GM21825 (cell line): ENCODE measurements around the gene TRPC6.

ENCODE experiments used
- ATAC-seq: cut with Tn5 transposase; IDR thresholded peaks from one replicate; pipeline ENCODE4 v1.9.1; 2021; ENCODE audit warnings: mild to moderate bottlenecking, moderate library complexity; ENCODE audit not compliant: unreplicated experiment

TRPC6 gene

GRCh38 chr11:101583251-101584128 is at the start of gene TRPC6:
TRPC6 (minus strand) TSS chr11:101584007; CDS start chr11:101583503, 504 bp downstream.
- no peak for ATAC-seq

GRCh38 chr11:101620026-101620425 is 36.2 kb upstream of the TRPC6 start:
- ATAC-seq, result no peak

- ATAC-seq, result no peak
These were observed 34.9 kb upstream of the TRPC6 start for GRCh38 chr11:101618709-101619108.

GRCh38 chr11:101617735-101618332 is 34.0 kb upstream of the TRPC6 start:
- no peak for ATAC-seq

- no peak for ATAC-seq
These were observed 28.7 kb upstream of the TRPC6 start for GRCh38 chr11:101612481-101612880.

- ATAC-seq, result no peak
These were observed 17.1 kb upstream of the TRPC6 start for GRCh38 chr11:101600924-101601323.

- ATAC-seq, result no peak
These were observed 3.2 kb upstream of the TRPC6 start for GRCh38 chr11:101586965-101587364.

- no peak for ATAC-seq
These were observed 848 bp upstream of the TRPC6 start for GRCh38 chr11:101584655-101585054.

GRCh38 chr11:101584129-101584515 is 315 bp upstream of the TRPC6 start:
- ATAC-seq, result no peak

GRCh38 chr11:101582989-101583250 is 887 bp downstream of the TRPC6 start:
- ATAC-seq, result no peak

- ATAC-seq, result no peak
These were observed 1.4 kb downstream of the TRPC6 start for GRCh38 chr11:101582236-101582988.

- ATAC-seq, result no peak
These were observed 6.3 kb downstream of the TRPC6 start for GRCh38 chr11:101577461-101577860.

GRCh38 chr11:101576456-101576855 is 7.4 kb downstream of the TRPC6 start:
- ATAC-seq, result no peak

GRCh38 chr11:101574886-101575285 is 8.9 kb downstream of the TRPC6 start:
- ATAC-seq, result no peak

GRCh38 chr11:101567071-101567470 is 16.7 kb downstream of the TRPC6 start:
- ATAC-seq, result no peak

GRCh38 chr11:101566626-101567025 is 17.2 kb downstream of the TRPC6 start:
- ATAC-seq, result no peak

- no peak for ATAC-seq
These were observed 20.6 kb downstream of the TRPC6 start for GRCh38 chr11:101563166-101563565.

- ATAC-seq, result no peak
These were observed 28.4 kb downstream of the TRPC6 start for GRCh38 chr11:101555366-101555765.

- peak; percentile 97 for ATAC-seq
These were observed 29.9 kb downstream of the TRPC6 start for GRCh38 chr11:101553891-101554292.

GRCh38 chr11:101552888-101553287 is 30.9 kb downstream of the TRPC6 start:
- ATAC-seq, result no peak

- ATAC-seq, result no peak
These were observed 55.3 kb downstream of the TRPC6 start for GRCh38 chr11:101528541-101528940.
